AG04450 (cell line): ENCODE results near the gene ABI3BP. TPM values are rescaled to one million over a fixed set of nuclear protein-coding genes. Genes with fewer than 3 reads are reported as not detected.

Source experiments
- CTCF ChIA-PET: fragments of 300-600, 350-600 bp; formaldehyde crosslinking; extraction: SDS; loops from one replicate; lab custom pipeline; 2022; ENCODE audit warnings: antibody characterized with exemption, inconsistent platforms; lab: Charles Lee
- POLR2A ChIA-PET: fragments of 350-600 bp; formaldehyde crosslinking; extraction: SDS; loops from one replicate; lab custom pipeline; 2021; ENCODE audit warnings: antibody characterized with exemption, inconsistent platforms; lab: Yijun Ruan, JAX
- DNase-seq: peaks from one replicate; pipeline ENCODE4 v3.0.0-alpha.2; 2011; ENCODE audit warnings: low read depth, low spot score
- H3K27ac ChIP-seq: one replicate; pipeline ENCODE4 v1.5.1; 2012; ENCODE audit warnings: low read depth, low read length, control low read depth
- H3K27me3 ChIP-seq: one replicate; pipeline ENCODE4 v1.6.0; 2012; ENCODE audit warnings: low read length; ENCODE audit not compliant: control insufficient read depth, insufficient read depth
- H3K4me3 ChIP-seq: 2 replicates; pipeline ENCODE4 v1.5.1; 2011; ENCODE audit warnings: mild to moderate bottlenecking, low read depth, low read length, control low read depth
- H3K9me3 ChIP-seq: 2 replicates; pipeline ENCODE4 v1.5.1; 2012; ENCODE audit warnings: low read length; ENCODE audit not compliant: control insufficient read depth, insufficient read depth
- CTCF ChIP-seq: IDR thresholded peaks from 2 replicates; pipeline ENCODE4 v1.5.1; 2011; ENCODE audit warnings: low read depth, low read length, control low read depth, inconsistent platforms
- polyA plus RNA-seq: library from polyadenylated mRNA; depleted of rRNA; stranded (reverse); fragments of >200 nt; gene quantifications from 2 replicates; pipeline ENCODE4 v1.2.3, GENCODE V29; 2011

ABI3BP gene
- polyA plus RNA-seq, 1 experiment = 5.3 TPM

- TF ChIP-seq CTCF = no peak
- DNase-seq = no peak
- ChIA-PET CTCF (no interaction called here), POLR2A (interaction anchor here (0.9 kb wide), 1 partner anchor 30 kb away, joined by 3 read pairs; no protein-coding TSS in a partner anchor)
- Histone ChIP-seq H3K4me3 (no peak overlapping the region), H3K9me3 (no peaks in the 10 kb centered on the region), H3K27me3 (no peaks in the 10 kb centered on the region), H3K27ac (peak overlapping the region; percentile 63)
These were observed 43.5 kb upstream of the ABI3BP start for GRCh38 chr3:101036676-101037075.

- TF ChIP-seq CTCF = no peak
- CTCF ChIA-PET = interaction anchor here (0.6 kb wide), 1 partner anchor 119 kb away, joined by 3 read pairs; no protein-coding TSS in a partner anchor
- POLR2A ChIA-PET = interaction anchor here (0.9 kb wide), 1 partner anchor 31 kb away, joined by 3 read pairs; no protein-coding TSS in a partner anchor
- H3K4me3 ChIP-seq = no peak overlapping the region
- no peaks in the 10 kb centered on the region for H3K9me3 ChIP-seq
- peak overlapping the region; percentile 63 for H3K27ac ChIP-seq
- peak; percentile 88 for DNase-seq
- H3K27me3 ChIP-seq = no peaks in the 10 kb centered on the region
These were observed 43.0 kb upstream of the ABI3BP start for GRCh38 chr3:101036213-101036618.

GRCh38 chr3:101027286-101027685 lies 34.1 kb upstream of the ABI3BP start:
- POLR2A ChIA-PET = no interaction called here
- Histone ChIP-seq H3K4me3 (no peak overlapping the region), H3K27ac (no peak overlapping the region), H3K27me3 (no peaks in the 10 kb centered on the region), H3K9me3 (no peaks in the 10 kb centered on the region)
- no peak for TF ChIP-seq CTCF
- no peak for DNase-seq
- CTCF ChIA-PET = interaction anchor here (1.1 kb wide), 1 partner anchor 168 kb away, joined by 3 read pairs; no protein-coding TSS in a partner anchor

- H3K27me3 ChIP-seq = no peaks in the 10 kb centered on the region
- POLR2A ChIA-PET = no interaction called here
- CTCF ChIA-PET = interaction anchor here (1.1 kb wide), 1 partner anchor 169 kb away, joined by 3 read pairs; no protein-coding TSS in a partner anchor
- no peak overlapping the region for H3K27ac ChIP-seq
- H3K9me3 ChIP-seq = no peaks in the 10 kb centered on the region
- TF ChIP-seq CTCF = no peak
- no peak overlapping the region for H3K4me3 ChIP-seq
- DNase-seq = no peak
These were observed 33.7 kb upstream of the ABI3BP start for GRCh38 chr3:101026881-101027280.

GRCh38 chr3:101026244-101026643 lies 33.0 kb upstream of the ABI3BP start:
- Histone ChIP-seq H3K9me3 (no peaks in the 10 kb centered on the region), H3K27me3 (no peaks in the 10 kb centered on the region), H3K27ac (no peak overlapping the region), H3K4me3 (no peak overlapping the region)
- ChIA-PET CTCF (interaction anchor here (1.1 kb wide), 1 partner anchor 170 kb away, joined by 3 read pairs; no protein-coding TSS in a partner anchor), POLR2A (no interaction called here)
- DNase-seq = no peak
- TF ChIP-seq CTCF = no peak
